NT2/D1 (cell line): ENCODE data around the gene TNFAIP2.

ENCODE experiments used
- SUZ12 ChIP-seq: IDR thresholded peaks from 2 replicates; pipeline ENCODE4 v1.6.1; 2011; ENCODE audit not compliant: insufficient read length, insufficient read depth; ENCODE audit errors: extremely low read depth
- YY1 ChIP-seq: IDR thresholded peaks from 2 replicates; pipeline ENCODE4 v1.6.1; 2011; ENCODE audit not compliant: insufficient read length, insufficient read depth
- ZNF274 ChIP-seq: IDR thresholded peaks from 2 replicates; pipeline ENCODE4 v1.6.1; 2011; ENCODE audit warnings: mild to moderate bottlenecking, low read depth, low read length

- TF ChIP-seq YY1 (no peak), SUZ12 (no peak), ZNF274 (no peak)
These were observed 21.9 kb upstream of the TNFAIP2 start for GRCh38 chr14:103101257-103101962.
